ENCODE measurements around the gene TRABD.

DNA sequence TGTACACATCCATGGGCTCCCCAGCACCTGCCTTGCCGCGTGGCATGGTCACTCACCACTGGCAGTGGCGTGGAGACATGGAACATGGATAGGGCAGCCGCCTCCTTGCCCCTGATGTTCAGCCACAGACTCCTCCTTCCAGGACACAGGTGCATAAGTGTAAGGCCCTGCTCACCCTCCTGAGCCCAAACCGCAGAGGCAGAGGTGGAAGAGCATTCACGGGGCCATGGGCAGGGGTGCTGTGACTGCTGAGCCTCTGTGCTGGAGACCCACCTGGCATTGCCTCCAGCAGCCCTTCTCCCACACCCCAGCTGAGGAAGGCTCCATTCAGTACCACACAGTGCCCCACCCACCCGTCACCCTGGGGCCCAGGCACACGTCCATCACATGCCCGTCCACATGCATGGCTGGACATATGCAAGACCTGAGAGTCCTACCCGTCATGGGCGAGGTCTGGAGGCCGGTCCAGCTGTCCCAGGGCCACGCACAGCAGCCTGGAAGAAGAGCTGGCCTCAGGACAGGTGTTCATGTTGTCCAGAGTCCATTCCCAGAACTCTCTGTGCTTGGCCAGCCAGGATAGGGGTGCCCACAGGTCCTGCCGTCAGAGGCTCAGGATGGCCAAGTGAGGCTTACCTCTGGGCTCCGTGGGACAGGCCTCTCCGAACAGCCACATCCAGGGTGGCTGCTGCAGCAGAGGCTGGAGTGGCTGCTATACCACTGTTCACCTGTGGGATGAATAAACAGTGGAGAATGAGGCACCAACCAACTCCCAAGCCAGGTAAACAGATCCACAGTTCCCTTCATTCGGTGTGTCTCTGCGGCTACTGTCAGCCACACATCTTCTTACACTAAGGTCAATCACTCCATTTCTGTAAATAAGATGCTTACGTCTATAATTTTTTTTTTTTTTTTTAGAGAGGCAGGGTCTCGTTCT lies 60.8 kb downstream of the TRABD start:
- TF ChIP-seq, protein P1, sequence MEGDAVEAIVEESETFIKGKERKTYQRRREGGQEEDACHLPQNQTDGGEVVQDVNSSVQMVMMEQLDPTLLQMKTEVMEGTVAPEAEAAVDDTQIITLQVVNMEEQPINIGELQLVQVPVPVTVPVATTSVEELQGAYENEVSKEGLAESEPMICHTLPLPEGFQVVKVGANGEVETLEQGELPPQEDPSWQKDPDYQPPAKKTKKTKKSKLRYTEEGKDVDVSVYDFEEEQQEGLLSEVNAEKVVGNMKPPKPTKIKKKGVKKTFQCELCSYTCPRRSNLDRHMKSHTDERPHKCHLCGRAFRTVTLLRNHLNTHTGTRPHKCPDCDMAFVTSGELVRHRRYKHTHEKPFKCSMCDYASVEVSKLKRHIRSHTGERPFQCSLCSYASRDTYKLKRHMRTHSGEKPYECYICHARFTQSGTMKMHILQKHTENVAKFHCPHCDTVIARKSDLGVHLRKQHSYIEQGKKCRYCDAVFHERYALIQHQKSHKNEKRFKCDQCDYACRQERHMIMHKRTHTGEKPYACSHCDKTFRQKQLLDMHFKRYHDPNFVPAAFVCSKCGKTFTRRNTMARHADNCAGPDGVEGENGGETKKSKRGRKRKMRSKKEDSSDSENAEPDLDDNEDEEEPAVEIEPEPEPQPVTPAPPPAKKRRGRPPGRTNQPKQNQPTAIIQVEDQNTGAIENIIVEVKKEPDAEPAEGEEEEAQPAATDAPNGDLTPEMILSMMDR (IDR thresholded peaks at IDR 0.05; ENCODE audit: low read length): no peak
- TF ChIP-seq EZH2 (IDR thresholded peaks at IDR 0.05; ENCODE audit: borderline replicate concordance, low read length): no peak
